ENCODE measurements around the gene CPO. TPM values are rescaled to one million over a fixed set of nuclear protein-coding genes. Genes with fewer than 3 reads are reported as not detected.

The CPO gene
- total RNA-seq, 1 experiment from 2014 or later: 0.32 TPM

DNA sequence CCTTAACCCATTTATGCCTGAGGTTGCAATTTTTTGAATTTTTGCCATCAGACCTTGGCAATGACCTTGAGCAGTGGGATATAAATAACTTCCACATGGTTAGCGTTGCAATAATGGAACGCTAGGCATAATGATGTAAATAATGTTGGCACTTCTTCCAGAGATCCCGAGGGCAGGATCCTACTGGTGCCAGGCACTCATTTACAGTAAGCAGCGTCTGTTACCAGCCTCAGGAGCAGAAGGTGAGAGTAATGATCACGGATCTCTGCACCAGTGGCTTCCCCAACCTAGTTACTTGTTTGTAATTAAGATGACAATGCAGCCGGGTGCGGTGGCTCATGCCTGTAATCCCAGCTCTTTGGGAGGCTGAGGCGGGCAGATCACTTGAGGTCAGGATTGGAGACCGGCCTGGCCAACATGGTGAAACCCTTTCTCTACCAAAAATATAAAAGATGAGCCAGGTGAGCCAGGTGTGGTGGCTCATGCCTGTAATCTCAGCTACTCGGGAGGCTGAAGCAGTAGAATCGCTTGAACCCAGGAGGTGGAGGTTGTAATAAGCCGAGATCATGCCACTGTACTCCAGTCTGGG, 41.9 kb downstream of the CPO start:
- ATAC-seq: no peak
- Histone ChIP-seq H3K9me3 (ENCODE audit: control insufficient read depth in 1 of 2, insufficient read depth in 1 of 2, low read depth in 1 of 2, low read length in 2 of 2) (no peaks in the 10 kb centered on the region), H3K27me3 (ENCODE audit: insufficient read depth, low read length) (no peaks in the 10 kb centered on the region), H3K36me3 (ENCODE audit: control insufficient read depth in 1 of 2, insufficient read depth in 2 of 2, low read length in 2 of 2) (no peaks in the 10 kb centered on the region), H3K4me2 (ENCODE audit: low read length) (no peak overlapping the region), H3K4me1 (ENCODE audit: control insufficient read depth in 1 of 2, insufficient read depth in 2 of 2, low read length in 2 of 2) (no peaks in the 10 kb centered on the region), H3K9ac (ENCODE audit: low read length) (no peak overlapping the region), H2AFZ (ENCODE audit: low read depth, low read length, poor library complexity, severe bottlenecking) (no peak overlapping the region), H4K20me1 (ENCODE audit: insufficient read depth) (no peaks in the 10 kb centered on the region), H3K4me3 (replicated peaks in 1 of 2; ENCODE audit: low read depth in 1 of 2, low read length in 2 of 2) (no peak overlapping the region), H3K27ac (ENCODE audit: low read depth, low read length) (no peak overlapping the region), H3K79me2 (ENCODE audit: insufficient read depth, low read length) (no peaks in the 10 kb centered on the region), H3K9me2 (ENCODE audit: insufficient read depth) (no peaks in the 10 kb centered on the region)
- ChIA-PET CTCF (interaction anchor here (2.5 to 4.0 kb wide), 2 partner anchors 492 kb away, joined by 8 to 30 read pairs; no protein-coding TSS in a partner anchor), POLR2A (no interaction called here), RAD21 (ENCODE audit: low non-redundant PET in 1 of 2, low total read pairs in 2 of 2, uncharacterized antibody in 2 of 2, unreplicated experiment in 2 of 2) (no interaction called here)
- no peak for DNase-seq (ENCODE audit: low read depth, low spot score)
- TF ChIP-seq FOSL1 (IDR thresholded peaks at IDR 0.05; ENCODE audit: low read depth): no peak
- TF ChIP-seq, protein P1, sequence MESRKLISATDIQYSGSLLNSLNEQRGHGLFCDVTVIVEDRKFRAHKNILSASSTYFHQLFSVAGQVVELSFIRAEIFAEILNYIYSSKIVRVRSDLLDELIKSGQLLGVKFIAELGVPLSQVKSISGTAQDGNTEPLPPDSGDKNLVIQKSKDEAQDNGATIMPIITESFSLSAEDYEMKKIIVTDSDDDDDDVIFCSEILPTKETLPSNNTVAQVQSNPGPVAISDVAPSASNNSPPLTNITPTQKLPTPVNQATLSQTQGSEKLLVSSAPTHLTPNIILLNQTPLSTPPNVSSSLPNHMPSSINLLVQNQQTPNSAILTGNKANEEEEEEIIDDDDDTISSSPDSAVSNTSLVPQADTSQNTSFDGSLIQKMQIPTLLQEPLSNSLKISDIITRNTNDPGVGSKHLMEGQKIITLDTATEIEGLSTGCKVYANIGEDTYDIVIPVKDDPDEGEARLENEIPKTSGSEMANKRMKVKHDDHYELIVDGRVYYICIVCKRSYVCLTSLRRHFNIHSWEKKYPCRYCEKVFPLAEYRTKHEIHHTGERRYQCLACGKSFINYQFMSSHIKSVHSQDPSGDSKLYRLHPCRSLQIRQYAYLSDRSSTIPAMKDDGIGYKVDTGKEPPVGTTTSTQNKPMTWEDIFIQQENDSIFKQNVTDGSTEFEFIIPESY (IDR thresholded peaks at IDR 0.05; ENCODE audit: extremely low read depth, insufficient replicate concordance, low read length): no peak
- TF ChIP-seq, protein P2, sequence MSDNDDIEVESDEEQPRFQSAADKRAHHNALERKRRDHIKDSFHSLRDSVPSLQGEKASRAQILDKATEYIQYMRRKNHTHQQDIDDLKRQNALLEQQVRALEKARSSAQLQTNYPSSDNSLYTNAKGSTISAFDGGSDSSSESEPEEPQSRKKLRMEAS (IDR thresholded peaks at IDR 0.05): no peak
- no peak for TF ChIP-seq CEBPB (IDR thresholded peaks at IDR 0.05; ENCODE audit: low read depth)
- no peak for TF ChIP-seq EZH2phosphoT487 (IDR thresholded peaks at IDR 0.05; ENCODE audit: borderline replicate concordance)
- TF ChIP-seq ZFX (IDR thresholded peaks at IDR 0.05): no peak
- TF ChIP-seq JUND (IDR thresholded peaks at IDR 0.05): no peak
- no peak for TF ChIP-seq SRF (IDR thresholded peaks at IDR 0.05; ENCODE audit: low read depth)
- TF ChIP-seq EGR1 (IDR thresholded peaks at IDR 0.05; ENCODE audit: low read depth): no peak
- TF ChIP-seq CBX3 (IDR thresholded peaks at IDR 0.05; ENCODE audit: low read depth): no peak
- TF ChIP-seq TCF7L2 (IDR thresholded peaks at IDR 0.05; ENCODE audit: borderline replicate concordance, extremely low read depth, insufficient read depth, insufficient read length): no peak
- BruUV-seq (replicated peaks): no TSS peak
- intact Hi-C loops (cut with micrococcal nuclease): loop anchor here (1.0 to 10.0 kb wide), 5 partner anchors 180 to 1064 kb away; no protein-coding TSS in a partner anchor

All from HCT116 (cell line).